ENCODE data around the gene HSBP1L1.

Gene HSBP1L1

GRCh38 chr18:79961527-79962291 is 2.7 kb upstream of the HSBP1L1 start:
- no peak for DNase-seq

- DNase-seq = no peak
These were observed 2.1 kb upstream of the HSBP1L1 start for GRCh38 chr18:79962311-79962710.

- no peak for DNase-seq
These were observed 1.4 kb upstream of the HSBP1L1 start for GRCh38 chr18:79962835-79963657.

DNA sequence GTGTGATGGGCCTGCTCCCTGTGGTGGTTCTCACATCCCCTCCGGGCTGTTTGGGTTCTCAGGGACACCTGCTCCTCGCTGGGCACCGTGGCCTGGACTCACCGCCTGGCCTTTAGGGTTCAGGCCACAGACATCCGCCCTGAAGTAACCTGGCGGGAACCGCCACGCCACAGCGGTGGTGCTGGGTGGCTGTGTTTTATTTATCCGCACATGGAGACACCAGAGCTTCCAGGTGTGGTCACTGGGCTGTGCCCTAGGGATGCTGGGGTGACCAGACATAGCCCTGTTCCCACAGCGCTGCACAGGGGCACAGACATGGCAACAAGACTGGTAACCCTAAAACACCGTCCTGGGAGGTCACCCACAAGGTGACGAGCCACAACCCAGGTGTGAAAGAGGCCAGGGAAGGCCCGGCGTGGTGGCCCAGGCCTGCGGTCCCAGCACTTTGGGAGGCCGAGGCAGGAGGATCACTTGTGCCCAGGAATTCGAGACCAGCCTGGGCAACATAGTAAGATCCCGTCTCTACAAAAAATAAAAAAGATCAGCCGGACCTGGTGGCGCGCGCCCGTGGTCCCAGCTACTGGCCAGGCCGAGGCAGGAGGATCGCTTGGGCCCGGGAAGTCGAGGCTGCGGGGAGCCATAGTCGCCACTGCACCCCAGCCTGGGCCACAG is 649 bp upstream of the HSBP1L1 start:
- no peak for DNase-seq

GRCh38 chr18:79965119-79965902 is 868 bp downstream of the HSBP1L1 start:
- DNase-seq = no peak

DNA sequence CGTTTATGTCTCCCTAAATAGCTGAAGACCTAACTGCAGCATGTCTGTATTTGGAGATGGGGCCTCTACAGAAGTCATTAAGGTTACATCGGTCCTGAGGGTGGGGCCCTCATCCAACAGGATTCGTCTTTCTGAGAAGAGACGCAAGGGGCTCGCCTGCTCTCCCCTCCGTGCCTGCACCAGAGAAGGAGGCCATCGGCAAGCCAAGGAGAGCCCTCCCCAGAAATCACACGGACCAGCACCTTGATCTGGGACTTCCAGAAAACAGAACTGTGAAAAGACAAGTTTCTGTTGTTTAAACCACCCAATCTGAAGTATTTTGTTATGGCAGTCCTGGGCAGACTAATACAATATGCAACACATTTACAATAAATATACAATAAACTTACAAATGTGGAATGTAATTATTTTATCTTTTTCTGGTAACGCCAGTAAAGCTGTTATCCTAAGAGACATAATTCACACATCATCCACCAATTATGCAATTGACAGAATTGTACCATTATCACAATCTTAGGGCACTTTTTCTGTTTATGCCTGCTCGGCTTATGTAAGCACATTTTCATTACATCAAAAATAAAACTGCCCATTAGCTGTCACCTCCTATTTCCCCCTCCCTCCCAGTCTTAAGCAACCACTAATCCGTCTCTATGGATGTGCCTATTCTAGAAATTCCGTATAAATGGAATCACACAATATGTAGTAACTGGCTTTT is 6.1 kb downstream of the HSBP1L1 start:
- DNase-seq = no peak

GRCh38 chr18:79971211-79971952 is 6.9 kb downstream of the HSBP1L1 start:
- no peak for DNase-seq

DNA sequence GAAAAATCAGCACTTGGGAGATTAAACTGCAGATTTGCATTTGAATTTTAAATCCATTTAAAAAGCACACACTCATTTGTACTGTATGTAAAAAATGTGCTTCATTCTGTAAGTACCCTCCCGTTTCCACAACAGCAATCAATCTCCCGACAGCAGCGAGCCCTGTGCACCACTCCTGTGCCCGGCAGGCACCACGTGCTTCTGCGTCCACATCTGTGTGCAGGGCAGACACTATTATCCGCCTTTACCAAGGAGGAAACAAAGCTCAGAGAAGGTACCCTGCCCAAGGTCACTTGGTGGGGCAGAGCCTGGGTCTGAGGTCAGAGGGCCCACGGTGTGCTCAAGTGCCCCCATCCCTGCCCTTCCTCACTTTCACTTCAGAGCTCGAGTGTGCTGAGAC is 7.5 kb downstream of the HSBP1L1 start:
- DNase-seq = no peak

DNA sequence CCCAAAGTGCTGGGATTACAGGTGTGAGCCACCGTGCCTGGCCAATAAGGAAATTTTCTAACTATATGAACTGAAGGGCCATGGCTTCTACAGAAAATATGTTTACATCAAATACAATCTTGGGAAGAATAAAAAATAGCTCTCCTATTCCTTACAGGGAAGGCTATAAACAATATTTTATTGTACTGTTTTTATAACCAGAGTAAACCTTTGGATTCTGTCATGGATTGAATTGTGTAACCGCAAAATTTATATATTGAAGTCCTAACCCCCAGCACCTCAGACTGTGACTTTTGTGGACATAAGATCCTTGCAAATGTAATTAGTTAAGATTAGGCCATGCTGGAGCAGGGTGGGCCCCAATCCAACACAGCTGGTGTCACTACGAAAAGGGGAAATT is 8.3 kb downstream of the HSBP1L1 start:
- no peak for DNase-seq

DNA sequence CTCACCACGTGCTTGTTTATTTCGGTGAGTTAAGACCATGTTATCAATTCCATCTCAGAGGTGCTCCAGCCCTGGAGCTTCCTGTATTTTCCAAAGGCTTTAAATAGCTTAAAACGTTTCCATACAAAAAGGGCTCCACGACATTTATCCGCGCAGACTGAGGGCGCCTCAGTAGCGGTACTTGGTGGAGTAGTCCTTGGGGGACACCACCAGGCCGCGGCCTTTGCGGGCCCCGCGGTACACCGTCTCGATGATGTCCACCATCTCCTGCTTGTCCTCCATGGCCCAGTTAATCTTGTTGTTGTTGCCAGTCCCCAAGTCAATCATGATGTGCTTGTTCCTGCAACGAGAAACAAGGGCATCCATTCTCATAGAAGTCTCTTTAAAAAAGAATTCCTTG is 9.1 kb downstream of the HSBP1L1 start:
- no peak for DNase-seq

DNA sequence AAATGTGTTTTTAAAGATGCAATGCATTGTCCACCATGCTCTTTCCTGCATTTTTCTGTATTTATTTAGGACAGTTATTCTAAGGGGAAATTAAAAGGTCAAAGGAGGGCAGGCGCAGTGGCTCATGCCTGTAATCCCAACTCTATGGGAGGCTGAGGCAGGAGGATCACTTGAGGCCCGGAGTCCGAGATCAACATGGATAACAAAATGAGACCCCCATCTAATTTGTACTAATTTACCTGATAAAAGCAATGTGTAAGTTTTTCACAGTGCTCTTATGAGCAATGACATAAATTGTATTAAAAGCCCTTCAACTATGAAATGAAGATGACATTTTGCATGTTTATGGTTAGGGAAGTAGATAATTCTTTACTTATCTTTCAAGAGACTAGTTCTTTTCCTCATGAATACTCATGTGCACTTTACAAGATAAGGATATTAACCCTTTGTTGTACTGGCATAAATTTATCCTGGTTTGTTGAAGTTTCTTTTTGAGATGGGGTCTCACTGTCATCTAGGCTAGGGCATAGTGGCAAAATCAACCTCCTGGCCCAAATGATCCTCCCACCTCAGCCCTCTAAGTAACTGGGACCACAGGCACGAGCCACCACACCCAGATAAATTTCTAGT is 9.7 kb downstream of the HSBP1L1 start:
- no peak for DNase-seq

DNA sequence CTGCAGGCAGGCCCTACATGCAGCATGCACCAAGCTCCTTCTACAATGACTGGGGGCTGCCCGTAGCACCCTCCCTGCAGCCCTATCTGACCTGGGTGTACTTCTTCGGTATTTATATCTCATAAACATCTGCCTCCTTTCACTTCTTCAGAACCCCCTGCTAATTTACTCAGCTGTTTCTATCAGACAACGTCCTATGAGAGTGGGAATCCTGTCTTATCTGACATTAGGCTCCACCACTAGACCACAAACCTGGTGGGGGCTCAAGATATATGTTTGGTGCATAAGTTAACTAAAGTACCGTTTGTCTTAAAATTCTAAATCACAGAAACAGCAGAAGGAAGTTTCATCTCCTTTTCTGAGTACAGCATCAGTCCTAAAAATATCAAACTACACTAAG is 10.6 kb downstream of the HSBP1L1 start:
- no peak for DNase-seq

DNA sequence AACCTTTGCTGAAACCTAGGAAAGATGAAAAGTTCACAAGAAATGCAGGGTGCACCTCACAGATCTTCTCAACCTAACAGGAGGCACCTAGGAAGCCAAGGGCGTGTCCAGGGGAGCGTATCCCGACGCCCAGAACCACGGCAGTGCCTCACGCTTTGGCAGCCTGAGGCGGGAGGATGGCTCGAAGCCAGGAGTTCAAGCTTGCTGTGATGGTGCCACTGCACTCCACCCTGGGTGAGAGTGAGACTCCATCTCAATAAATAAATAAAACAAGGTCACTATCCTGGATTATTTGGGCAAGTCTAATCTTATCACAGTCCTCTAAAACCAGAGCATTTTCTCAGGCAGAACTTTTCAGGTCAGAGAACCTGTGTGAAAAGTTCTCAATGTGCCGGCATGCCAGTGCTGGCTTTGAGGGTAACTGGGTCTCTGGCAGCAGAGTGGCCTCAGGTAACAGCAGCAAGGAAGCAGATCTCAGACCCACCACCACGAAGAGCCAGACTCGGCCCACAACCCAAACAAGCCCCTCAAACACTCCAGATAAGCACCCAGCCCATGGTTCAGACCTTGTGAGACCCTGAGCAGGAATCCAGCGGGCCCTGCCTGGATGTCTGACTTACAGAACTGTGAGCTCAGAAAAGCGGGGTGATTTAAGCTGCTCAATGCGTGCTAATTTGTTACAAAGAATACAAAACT is 11.7 kb downstream of the HSBP1L1 start:
- no peak for DNase-seq

- DNase-seq = no peak
These were observed 15.4 kb downstream of the HSBP1L1 start for GRCh38 chr18:79979843-79980242.

DNA sequence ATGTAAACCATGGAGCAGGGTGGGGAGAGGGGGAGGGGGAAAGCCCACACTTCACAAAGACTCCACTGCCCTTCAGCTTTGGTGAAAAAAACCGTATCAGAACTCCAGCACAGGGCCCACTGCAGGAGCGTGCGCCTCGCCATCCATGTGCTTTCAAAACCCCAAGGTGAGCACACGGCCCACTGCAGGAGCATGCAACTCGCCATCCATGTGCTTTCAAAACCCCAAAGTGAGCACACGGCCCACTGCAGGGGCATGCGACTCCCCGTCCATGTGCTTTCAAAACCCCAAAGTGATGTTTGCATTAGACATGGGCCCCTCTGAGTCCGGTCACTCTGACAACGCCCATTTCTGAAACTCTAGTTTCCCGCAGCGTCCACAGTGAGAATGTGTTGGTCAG is 16.1 kb downstream of the HSBP1L1 start:
- DNase-seq = no peak

GRCh38 chr18:79982736-79983135 is 18.3 kb downstream of the HSBP1L1 start:
- no peak for DNase-seq

DNA sequence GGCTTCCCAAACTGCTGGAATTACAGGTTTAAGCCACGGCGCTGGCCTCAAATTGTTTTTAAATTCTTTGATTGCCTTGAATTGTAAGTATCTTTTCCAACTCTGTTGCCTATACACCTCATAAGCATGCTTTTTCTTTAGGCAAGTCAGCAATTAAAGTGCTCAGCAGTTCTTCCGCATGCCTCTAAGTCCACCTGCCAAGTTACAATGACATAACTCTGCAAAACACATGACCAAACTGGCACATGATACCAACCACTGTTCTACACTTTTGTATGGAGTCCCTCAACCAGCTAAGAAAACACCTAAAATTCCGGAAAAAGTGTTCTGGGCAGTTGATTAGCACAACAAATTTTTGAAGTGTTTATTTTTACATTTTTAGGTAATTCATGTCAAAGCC is 18.8 kb downstream of the HSBP1L1 start:
- no peak for DNase-seq

DNA sequence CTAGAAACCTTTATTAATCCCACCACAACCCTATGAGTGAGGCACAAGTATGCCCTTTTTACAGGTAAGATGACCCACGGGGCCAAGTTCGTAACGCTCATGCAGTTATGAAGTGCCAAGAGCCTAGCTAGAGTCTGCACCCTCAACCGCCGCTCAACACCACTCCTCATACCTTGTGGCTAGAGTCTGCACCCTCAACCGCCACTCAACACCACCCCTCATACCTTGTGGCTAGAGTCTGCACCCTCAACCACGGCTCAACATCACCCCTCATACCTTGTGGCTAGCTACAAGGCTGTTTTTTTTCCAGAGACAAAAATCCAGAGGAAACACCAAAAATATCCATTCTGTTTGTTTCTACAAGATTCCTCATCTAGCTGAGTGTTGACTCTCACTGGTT is 19.4 kb downstream of the HSBP1L1 start:
- no peak for DNase-seq

- DNase-seq = no peak
These were observed 20.7 kb downstream of the HSBP1L1 start for GRCh38 chr18:79985172-79985571.

GRCh38 chr18:79986726-79987125 is 22.3 kb downstream of the HSBP1L1 start:
- DNase-seq = no peak
